GF-D8 (cell line): ENCODE results near the gene PIAS1.

Experiments
- DNase-seq: peaks from one replicate; lab custom pipeline; 2025; lab: John Stamatoyannopoulos, UW

The PIAS1 gene

GRCh38 chr15:68062946-68063465 lies 8.9 kb downstream of the PIAS1 start:
- DNase-seq, result no peak

DNA sequence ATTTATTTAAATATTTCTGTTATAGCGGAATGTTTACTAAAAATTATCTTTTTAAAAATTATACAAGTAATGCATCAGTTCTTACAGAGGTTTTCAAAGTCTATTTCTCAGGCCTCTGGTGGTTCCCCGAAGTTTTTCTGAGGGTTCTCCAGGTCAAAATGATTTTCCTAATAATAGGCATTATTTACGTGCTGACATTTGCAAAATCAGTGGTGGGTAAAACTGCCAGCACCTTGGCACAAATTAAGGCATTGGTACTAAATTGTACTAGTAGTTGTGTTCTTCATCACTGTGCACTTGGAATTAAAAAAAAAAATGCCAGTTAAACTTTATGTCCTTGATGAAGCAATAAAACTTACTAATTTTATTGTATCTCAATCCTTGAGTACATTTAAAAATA lies 9.5 kb downstream of the PIAS1 start:
- DNase-seq, result no peak

DNA sequence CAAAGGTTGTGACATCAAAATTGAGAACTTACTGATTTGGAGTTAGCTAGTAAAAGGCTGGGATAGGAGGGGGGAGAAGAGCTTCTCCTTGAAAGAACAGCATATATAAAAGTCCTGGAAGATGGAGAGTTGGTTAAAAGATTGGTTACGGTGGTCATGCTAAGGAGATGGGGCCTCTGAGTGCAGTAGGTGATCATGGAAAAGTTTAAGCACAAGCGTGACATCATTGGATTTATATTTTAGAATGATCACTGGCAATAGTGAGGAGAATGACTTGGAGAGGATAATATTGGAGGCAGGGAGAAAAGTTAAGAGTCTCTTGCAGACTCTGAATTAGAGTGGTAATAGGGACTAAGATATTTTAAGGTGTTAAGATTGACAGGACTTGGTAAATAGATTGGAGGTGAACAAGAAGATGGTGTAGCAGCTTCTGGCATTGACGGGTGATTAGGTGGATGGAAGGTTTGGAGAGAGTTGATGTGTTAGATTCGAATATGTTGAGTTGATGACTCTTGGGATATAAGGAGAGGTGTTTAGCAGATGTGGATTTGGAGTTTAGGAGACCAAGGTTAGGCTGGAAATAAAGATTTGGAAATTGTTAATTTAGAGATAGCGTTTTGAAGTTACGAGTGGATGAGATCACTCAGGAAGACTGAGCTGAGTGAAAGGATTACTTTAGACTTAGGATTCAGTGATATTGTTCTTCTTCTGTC lies 19.6 kb downstream of the PIAS1 start:
- no peak for DNase-seq

- no peak for DNase-seq
These were observed 21.8 kb downstream of the PIAS1 start for GRCh38 chr15:68075764-68076385.

- DNase-seq, result no peak
These were observed 24.2 kb downstream of the PIAS1 start for GRCh38 chr15:68078365-68078764.

DNA sequence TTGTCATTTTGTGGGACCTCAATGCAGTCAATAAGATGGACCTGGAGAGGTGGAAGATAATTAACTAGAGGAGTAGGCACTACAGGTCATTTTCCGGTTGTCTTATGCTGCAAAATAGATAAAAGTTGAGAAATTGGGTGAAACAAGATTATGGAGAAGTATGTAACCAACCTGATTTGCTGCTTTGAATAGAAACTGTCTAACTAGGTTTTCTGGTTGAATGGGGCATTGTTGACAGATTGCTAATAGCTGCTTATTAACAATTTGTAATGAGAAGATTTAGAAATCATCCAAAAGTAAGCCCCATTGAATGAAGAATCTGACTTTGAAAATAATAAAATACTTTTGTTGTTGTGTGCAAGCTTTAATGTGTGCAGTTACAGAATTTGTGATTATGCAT lies 26.2 kb downstream of the PIAS1 start:
- DNase-seq, result no peak

DNA sequence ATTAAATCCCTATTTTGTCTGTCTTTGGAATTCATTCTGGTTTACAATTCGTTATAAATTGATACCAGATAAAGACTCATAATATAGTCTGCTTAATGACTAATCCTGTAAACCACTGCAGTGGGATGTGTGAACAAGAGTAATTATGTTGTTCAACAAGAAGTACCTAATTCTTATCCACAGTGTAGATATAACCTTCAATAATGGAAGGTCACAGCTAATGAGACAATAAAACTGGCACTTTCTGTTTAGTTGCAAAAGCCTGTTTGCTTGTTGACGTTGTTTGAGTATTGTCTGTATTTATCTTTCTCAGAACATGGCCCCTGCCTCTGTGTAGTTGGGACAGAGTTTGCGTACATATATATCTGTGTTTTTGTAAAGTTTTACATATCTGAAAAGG lies 26.7 kb downstream of the PIAS1 start:
- no peak for DNase-seq

GRCh38 chr15:68081869-68082505 lies 27.9 kb downstream of the PIAS1 start:
- DNase-seq, result no peak

GRCh38 chr15:68082735-68083134 lies 28.6 kb downstream of the PIAS1 start:
- no peak for DNase-seq

GRCh38 chr15:68083463-68083862 lies 29.3 kb downstream of the PIAS1 start:
- no peak for DNase-seq

DNA sequence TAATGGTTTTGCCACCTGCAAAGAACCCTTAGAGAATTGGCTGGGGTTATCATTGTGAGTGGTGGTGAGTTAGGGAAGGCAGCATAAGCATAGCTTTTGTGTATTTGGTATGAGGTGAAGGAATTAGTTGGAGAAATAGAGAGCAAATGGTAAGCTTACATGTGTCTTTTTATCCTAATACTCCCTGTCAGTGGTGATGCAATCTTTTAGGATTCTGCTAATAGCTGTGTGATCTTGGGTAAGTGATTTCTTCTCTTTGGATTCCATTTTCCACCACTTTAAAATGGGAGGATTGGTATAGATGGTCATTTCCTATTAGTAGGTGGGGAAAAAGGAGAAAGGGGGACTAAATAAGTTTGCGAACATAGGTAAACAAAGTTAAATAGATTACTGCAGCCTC lies 30.9 kb downstream of the PIAS1 start:
- DNase-seq, result no peak

DNA sequence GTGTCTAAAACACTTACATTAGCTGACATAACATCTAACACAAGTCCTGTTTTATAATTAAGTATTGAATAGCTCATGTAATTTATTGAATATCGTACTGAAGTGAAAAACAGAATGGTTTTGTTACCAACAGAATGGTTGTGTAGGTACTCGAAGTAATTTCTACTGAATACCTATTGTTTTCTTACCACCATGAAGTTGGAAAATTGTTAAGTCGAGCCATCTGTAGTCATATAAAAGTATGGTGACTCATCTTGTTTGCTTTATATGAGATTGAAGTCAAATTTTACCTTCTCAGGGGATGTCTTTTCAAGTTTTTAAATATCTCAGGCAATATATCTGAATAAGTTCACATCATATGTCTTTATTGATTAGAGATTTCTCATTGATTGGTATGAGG lies 37.6 kb downstream of the PIAS1 start:
- no peak for DNase-seq

- no peak for DNase-seq
These were observed 42.0 kb downstream of the PIAS1 start for GRCh38 chr15:68096099-68096498.

DNA sequence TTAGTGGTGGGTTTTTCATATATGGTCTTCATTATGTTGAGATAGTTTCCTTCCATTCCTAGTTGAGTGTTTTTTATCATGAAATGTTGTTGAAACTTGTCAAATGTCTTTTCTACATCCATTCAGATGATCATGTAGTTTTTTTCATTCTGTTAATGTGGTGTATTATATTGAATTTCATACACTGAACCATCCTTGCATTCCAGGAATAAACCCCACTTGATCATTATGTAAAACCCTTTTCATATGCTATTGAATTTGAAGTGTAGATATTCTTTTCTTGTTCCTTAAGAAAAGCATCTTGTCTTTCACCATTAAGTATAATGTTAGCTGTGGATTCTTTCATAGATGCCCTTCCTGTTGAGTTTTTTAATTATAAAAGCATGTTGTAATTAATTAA lies 42.9 kb downstream of the PIAS1 start:
- no peak for DNase-seq

DNA sequence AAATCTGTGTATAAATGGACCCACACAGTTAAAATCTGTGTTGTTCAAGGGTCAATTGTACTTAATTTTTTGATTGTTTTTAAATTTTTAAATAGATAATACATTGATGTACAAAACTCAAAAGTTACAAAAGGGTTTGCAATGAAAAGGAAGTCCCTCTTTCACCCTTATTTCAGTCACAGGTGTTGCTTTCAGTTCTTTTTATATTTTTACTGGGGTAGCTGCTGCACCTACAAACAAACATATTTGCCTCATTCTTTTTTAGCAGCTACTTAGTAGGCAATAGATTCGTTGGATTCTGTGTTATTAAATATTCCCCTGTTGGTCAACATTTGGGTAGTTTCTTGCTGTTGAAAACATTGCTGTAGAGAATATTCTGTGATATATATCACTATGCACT lies 44.4 kb downstream of the PIAS1 start:
- no peak for DNase-seq

DNA sequence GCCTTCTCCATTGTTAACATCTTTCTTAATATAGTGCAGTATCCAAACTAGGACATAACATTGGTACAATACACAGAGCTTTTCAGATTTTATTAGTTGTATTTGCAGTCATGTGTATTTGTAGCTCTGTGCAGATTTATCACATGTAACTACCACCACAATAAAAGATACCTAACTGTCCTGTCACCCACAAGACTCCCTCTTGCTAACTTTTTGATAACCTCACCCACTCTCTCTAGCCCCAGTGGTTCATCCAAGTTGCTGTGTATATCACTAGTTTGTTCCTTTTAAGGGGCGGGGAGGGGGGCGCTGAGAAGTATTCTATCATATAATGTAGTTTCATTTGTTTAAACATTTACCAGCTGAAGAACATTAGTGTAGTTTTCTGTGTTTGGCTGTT lies 46.1 kb downstream of the PIAS1 start:
- DNase-seq, result no peak

DNA sequence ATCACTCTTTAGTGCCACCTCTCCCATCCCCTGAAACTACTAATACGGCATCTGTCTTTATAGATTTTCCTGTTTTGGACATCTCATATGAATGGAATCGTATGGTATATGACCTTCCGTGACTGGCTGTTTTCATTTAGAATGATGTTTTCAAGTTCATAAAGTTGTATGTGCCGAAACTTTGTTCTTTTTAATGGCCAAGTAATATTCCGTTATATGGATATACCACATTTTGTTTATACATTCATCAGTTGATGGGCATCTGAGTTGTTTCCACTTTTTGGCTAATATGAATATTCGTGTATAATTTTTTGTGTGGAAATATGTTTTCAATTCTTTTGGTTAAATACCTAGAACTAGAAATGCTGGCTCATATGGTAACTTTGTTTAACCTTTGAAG lies 49.5 kb downstream of the PIAS1 start:
- DNase-seq, result no peak

GRCh38 chr15:68106656-68107055 lies 52.5 kb downstream of the PIAS1 start:
- DNase-seq, result no peak

DNA sequence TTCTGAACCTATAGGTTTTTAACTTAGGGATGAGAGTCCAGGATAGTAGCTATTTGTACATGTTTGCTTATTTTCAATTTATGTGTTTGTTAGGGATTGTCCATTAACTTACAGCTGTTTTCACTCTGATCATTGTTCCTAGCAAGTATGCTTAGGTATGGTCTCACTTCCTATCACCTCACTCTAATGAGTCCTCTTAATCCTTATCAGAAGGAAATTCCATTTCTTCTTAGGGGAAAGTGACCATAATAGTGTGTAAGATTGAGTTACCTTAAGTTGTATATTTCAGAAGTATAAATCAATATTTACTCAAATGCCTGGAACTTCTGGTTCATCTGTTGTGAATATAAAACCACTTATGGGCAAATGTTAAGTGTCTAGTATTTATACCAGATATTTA lies 53.0 kb downstream of the PIAS1 start:
- no peak for DNase-seq

- no peak for DNase-seq
These were observed 58.6 kb downstream of the PIAS1 start for GRCh38 chr15:68112706-68113105.

DNA sequence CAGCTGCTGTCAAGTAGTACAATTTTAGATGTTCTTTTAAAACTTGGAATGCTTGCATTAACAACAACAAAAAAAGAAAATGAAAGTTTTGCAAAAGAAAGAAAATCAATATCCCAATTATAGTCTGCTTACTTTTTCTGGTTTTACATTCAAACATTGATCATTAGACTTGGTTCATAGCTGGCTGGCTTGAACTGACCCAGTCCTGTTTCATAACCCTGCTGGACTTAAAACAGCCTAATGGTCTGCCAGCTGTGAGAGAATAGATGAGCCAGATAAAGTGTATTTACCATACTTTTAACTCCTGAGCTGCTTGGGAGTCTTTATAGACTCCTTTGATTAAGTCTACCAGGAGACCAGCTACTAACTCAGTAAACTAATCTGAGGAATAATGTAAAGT lies 59.2 kb downstream of the PIAS1 start:
- no peak for DNase-seq

- DNase-seq, result peak; percentile 23
These were observed 59.6 kb downstream of the PIAS1 start for GRCh38 chr15:68113751-68114150.

- no peak for DNase-seq
These were observed 60.2 kb downstream of the PIAS1 start for GRCh38 chr15:68114356-68114755.
